Nephron progenitor cell (in vitro differentiated cells): ENCODE results near the gene LMOD2.
A peak's percentile ranks its signal among the peaks of the same experiment; 100 is the strongest.

Experiments used
- DNase-seq: peaks from one replicate; pipeline ENCODE4 v3.0.0; 2021
- H3K27ac Mint-ChIP-seq: 2 replicates; pipeline ENCODE4 v1.8.0; 2021; ENCODE audit warnings: mild to moderate bottlenecking, moderate library complexity, mixed read lengths
- H3K27me3 Mint-ChIP-seq: 2 replicates; pipeline ENCODE4 v1.8.0; 2021; ENCODE audit warnings: mild to moderate bottlenecking, low read depth, mixed read lengths; ENCODE audit not compliant: poor library complexity
- H3K36me3 Mint-ChIP-seq: 2 replicates; pipeline ENCODE4 v1.8.0; 2021; ENCODE audit warnings: low read depth, mixed read lengths
- H3K4me1 Mint-ChIP-seq: 2 replicates; pipeline ENCODE4 v1.8.0; 2021; ENCODE audit warnings: mixed read lengths
- H3K4me3 Mint-ChIP-seq: 2 replicates; pipeline ENCODE4 v1.8.0; 2021; ENCODE audit warnings: mild to moderate bottlenecking, moderate library complexity, mixed read lengths
- H3K9me3 Mint-ChIP-seq: 2 replicates; pipeline ENCODE4 v1.8.0; 2021; ENCODE audit warnings: mild to moderate bottlenecking, moderate library complexity, mixed read lengths
- TF ChIP-seq, protein P1 (sequence below): fragments of 200-600 bp; sonication (generic); IDR thresholded peaks from 2 replicates; pipeline ENCODE4 v1.5.0; 2021; ENCODE audit warnings: antibody characterized with exemption

LMOD2 gene

DNA sequence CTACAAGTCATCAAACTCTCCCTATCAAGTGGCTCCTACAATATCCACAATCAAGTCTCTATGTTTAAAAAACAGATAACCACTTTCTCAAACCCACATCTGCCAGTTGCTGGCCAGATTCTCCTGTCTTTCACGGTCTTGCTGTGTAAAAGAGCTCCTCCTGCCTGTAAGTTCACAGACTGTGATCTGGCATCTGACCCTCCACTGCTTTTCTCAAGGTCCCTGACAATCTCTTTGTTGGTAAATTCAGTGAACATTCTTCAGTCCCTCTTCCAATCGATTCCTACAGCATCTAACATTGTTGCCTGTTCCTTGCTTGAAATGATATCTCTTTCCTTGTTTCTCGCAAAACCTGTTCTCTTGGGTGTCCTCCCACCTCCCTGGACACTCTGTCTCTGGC, 18.5 kb upstream of the LMOD2 start:
- H3K9me3 Mint-ChIP-seq: peaks cover 3% of the 10 kb centered on the region
- TF ChIP-seq, protein P1, sequence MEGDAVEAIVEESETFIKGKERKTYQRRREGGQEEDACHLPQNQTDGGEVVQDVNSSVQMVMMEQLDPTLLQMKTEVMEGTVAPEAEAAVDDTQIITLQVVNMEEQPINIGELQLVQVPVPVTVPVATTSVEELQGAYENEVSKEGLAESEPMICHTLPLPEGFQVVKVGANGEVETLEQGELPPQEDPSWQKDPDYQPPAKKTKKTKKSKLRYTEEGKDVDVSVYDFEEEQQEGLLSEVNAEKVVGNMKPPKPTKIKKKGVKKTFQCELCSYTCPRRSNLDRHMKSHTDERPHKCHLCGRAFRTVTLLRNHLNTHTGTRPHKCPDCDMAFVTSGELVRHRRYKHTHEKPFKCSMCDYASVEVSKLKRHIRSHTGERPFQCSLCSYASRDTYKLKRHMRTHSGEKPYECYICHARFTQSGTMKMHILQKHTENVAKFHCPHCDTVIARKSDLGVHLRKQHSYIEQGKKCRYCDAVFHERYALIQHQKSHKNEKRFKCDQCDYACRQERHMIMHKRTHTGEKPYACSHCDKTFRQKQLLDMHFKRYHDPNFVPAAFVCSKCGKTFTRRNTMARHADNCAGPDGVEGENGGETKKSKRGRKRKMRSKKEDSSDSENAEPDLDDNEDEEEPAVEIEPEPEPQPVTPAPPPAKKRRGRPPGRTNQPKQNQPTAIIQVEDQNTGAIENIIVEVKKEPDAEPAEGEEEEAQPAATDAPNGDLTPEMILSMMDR: no peak
- H3K4me3 Mint-ChIP-seq: no peak overlapping the region
- peak overlapping the region; percentile 24 for H3K27ac Mint-ChIP-seq
- DNase-seq: no peak
- peaks cover 21% of the 10 kb centered on the region for H3K4me1 Mint-ChIP-seq
- H3K27me3 Mint-ChIP-seq: no peaks in the 10 kb centered on the region
- H3K36me3 Mint-ChIP-seq: no peaks in the 10 kb centered on the region

DNA sequence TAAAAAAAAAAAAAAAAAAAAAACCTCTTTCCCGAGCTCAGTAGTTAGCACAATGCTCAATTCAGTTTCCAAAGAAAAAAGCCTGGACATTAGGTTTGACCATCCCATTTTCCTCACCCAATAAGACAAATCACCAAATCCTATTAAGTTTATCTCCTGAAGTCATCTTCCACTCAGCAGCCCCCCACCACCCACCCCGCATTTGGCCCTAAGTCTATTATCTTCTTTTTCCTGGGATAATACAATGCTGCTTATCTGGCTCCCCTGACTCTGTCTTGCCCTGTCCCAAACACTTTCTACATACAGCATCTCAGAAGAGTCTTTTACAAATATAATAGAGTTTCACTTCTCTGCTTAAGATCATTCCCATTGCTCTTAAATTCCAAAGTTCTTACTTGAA, 17.8 kb upstream of the LMOD2 start:
- no peak for DNase-seq
- no peak overlapping the region for H3K27ac Mint-ChIP-seq
- no peak overlapping the region for H3K4me3 Mint-ChIP-seq
- peaks cover 28% of the 10 kb centered on the region for H3K4me1 Mint-ChIP-seq
- TF ChIP-seq, protein P1: no peak
- peaks cover 3% of the 10 kb centered on the region for H3K9me3 Mint-ChIP-seq
- no peaks in the 10 kb centered on the region for H3K36me3 Mint-ChIP-seq
- no peaks in the 10 kb centered on the region for H3K27me3 Mint-ChIP-seq

DNA sequence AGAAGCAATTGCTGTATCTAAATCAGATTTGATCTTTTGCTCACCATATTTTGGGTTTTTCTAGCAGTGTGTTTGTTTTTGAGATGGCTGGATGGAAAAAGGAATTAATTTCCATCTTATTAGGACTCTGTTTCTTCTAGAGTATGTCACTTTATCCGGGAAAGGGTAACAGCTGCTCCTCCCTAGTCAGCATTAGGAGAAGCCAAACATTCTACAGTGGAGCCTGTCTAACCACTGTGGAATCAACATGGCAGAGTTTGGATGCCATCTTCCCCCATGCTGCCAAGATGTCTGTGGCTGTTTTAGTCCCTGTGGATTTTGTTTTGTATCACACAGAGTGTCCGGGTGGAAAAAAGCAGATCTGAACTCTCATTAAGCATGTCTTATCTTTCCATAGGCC, 16.0 kb upstream of the LMOD2 start:
- no peak for DNase-seq
- Mint-ChIP-seq H3K36me3 (no peaks in the 10 kb centered on the region), H3K9me3 (peaks cover 3% of the 10 kb centered on the region), H3K4me3 (no peak overlapping the region), H3K27me3 (no peaks in the 10 kb centered on the region), H3K4me1 (peaks cover 45% of the 10 kb centered on the region), H3K27ac (no peak overlapping the region)
- TF ChIP-seq, protein P1: no peak

DNA sequence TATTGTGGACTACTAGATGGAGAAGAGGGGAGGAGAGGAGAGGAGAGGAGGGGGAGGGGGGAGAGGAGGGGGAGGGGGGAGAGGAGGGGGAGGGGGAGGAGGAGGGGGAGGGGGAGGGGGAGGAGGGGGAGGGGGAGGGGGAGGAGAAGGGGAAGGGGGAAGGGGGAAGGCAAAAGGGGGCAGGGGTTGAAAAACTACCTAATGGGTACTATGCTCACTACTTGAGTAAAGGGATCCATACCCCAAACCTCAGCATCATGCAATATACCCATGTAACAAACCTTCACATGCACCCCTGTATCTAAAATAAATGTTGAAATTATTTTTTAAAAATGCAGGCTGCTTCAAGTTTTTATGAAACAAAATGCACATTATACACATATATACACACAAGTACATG, 15.1 kb upstream of the LMOD2 start:
- no peak overlapping the region for H3K27ac Mint-ChIP-seq
- peaks cover 3% of the 10 kb centered on the region for H3K9me3 Mint-ChIP-seq
- peaks cover 55% of the 10 kb centered on the region for H3K4me1 Mint-ChIP-seq
- no peaks in the 10 kb centered on the region for H3K36me3 Mint-ChIP-seq
- H3K27me3 Mint-ChIP-seq: no peaks in the 10 kb centered on the region
- TF ChIP-seq, protein P1: no peak
- DNase-seq: no peak
- no peak overlapping the region for H3K4me3 Mint-ChIP-seq

DNA sequence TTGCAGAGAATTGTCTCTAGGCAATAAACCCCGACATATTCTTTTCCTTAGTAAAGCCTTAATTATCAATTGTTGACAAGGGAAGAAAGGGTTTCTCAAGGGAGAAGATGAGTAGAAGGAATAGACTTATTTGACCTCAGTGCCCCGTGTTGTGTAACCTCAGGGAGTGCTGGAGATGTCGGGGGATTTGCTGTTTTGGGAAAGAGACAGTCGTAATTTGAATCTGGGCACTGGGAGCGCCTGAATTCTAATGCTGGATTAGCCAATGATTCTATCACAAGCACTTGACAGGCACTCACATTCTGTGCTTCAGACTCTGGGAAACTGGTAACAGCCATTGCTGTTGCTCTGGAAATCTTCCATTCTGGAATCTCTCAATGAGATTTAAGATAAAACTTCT, 13.8 kb upstream of the LMOD2 start:
- peaks cover 66% of the 10 kb centered on the region for H3K4me1 Mint-ChIP-seq
- TF ChIP-seq, protein P1: no peak
- H3K36me3 Mint-ChIP-seq: no peaks in the 10 kb centered on the region
- DNase-seq: no peak
- H3K27ac Mint-ChIP-seq: peak overlapping the region; percentile 9
- no peaks in the 10 kb centered on the region for H3K27me3 Mint-ChIP-seq
- H3K4me3 Mint-ChIP-seq: no peak overlapping the region
- peaks cover 3% of the 10 kb centered on the region for H3K9me3 Mint-ChIP-seq

DNA sequence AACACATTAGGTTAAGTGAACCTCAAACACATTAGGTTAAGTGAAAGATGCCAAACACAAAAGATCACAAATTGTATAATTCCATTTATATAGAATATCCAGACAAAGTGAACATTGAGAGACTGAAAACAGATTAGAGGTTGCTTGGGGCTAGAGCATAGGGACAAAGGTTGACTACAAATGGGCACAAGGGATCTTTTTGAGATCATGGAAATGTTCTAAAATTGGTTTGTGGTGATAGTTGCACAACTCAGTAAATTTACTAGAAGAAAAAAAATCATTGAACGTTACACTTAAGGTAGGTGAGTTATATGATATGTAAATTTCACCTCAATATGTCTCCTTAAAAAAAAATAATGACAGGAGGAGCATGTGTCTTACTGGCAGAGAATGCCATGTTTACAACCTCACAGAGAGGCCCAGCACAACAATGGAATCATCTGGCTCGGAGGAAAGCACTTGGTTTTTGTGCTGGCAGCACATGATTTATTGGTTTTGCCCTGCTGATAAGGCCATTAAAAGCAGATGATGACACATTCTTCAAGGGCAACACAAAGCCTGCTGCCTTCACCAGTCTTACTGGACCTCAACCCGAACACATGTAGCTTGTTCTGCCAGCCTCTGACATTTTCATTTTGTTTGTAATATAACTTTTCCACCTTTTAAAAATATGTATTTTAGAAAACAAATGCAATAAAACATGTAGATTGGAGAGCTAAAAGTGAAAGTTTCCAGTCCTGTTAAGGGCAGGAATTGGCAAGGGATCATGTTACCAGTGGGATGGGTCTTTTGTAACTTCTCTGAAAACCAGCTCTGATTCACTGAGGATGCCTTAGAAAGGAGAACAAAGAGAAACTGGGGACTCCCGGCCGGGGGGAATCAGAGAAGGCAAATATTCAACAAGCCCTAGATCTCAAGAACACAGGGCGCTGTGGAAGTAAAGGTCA, 11.9 kb upstream of the LMOD2 start:
- peak overlapping the region; percentile 46 for H3K4me3 Mint-ChIP-seq
- TF ChIP-seq, protein P1: no peak
- peak overlapping the region; percentile 99 for H3K27ac Mint-ChIP-seq
- peak; percentile 45 for DNase-seq
- H3K27me3 Mint-ChIP-seq: no peaks in the 10 kb centered on the region
- peaks cover 71% of the 10 kb centered on the region for H3K4me1 Mint-ChIP-seq
- H3K36me3 Mint-ChIP-seq: no peaks in the 10 kb centered on the region
- peaks cover under 1% of the 10 kb centered on the region for H3K9me3 Mint-ChIP-seq
